ENCODE measurements around the gene METRN.
"Not testable (repeated sequence)": the region's sequence is repeated elsewhere in the genome, so short reads cannot be mapped to it uniquely, and the experiment has no call there.

DNA sequence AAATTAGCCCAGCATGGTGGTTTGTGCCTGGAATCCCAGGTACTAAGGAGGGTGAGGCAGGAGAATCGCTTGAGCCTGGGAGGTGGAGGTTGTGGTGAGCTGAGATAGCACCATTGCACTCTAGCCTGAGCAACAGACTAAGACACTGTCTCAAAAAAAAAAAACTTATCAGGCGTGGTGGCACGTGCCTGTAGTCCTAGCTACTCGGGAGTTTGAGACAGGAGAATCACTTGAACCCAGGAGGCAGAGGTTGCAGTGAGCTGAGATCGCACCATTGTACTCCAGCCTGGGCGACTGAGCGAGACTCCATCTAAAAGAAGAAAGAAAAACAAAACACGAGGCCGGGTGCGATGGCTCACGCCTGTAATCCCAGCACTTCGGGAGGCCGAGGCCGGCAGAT is 28.0 kb downstream of the METRN start:
- TF ChIP-seq SETDB1 (IDR thresholded peaks at IDR 0.05; ENCODE audit: insufficient read length, low read length); YY1 (tag by site-specific recombination; IDR thresholded peaks at IDR 0.05); ZNF10 (tag by site-specific recombination; IDR thresholded peaks at IDR 0.05); SP2 (tag by site-specific recombination; IDR thresholded peaks at IDR 0.05): not testable (repeated sequence)

Measured in HEK293 (cell line).